ENCODE data around the gene HACD1.

DNA sequence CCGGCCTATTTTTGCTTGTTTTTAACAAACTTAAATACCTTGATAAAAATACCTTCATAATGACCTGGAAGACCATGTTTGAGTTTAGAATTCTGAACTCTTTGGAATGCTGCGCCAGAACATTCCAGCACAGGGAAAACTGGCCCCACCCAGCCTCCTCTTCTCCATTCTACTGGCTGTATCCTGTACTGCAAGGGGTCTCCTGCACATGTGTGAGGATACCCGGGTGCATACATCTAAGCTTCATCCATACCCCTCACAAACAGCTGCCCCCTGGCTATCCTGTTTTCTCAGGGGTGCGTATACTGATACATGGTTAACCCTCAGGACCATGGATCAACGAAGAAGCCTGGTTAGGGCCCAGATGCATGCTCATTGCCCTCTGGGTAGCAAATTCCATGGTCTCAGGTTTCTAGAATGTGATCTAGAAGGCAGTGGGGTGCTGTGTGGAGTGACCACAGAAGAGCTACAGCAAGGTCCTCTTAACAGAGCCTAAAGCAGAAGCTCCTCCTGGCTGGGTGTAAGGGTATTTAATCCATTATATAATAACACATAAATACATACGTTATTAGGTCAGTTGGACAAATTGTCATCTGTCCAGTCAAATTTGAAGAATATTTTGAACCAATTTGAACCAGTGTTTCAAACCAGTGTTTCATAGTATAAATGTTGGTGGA is 26.1 kb downstream of the HACD1 start:
- TF ChIP-seq, protein P1, sequence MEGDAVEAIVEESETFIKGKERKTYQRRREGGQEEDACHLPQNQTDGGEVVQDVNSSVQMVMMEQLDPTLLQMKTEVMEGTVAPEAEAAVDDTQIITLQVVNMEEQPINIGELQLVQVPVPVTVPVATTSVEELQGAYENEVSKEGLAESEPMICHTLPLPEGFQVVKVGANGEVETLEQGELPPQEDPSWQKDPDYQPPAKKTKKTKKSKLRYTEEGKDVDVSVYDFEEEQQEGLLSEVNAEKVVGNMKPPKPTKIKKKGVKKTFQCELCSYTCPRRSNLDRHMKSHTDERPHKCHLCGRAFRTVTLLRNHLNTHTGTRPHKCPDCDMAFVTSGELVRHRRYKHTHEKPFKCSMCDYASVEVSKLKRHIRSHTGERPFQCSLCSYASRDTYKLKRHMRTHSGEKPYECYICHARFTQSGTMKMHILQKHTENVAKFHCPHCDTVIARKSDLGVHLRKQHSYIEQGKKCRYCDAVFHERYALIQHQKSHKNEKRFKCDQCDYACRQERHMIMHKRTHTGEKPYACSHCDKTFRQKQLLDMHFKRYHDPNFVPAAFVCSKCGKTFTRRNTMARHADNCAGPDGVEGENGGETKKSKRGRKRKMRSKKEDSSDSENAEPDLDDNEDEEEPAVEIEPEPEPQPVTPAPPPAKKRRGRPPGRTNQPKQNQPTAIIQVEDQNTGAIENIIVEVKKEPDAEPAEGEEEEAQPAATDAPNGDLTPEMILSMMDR (IDR thresholded peaks at IDR 0.05; ENCODE audit: poor library complexity, severe bottlenecking): no peak
- TF ChIP-seq RAD21 (conservative IDR thresholded peaks at IDR 0.05) (no peak), EZH2 (IDR thresholded peaks at IDR 0.05; ENCODE audit: borderline replicate concordance, insufficient read depth, low read length, poor library complexity, severe bottlenecking) (no peak), SMC3 (conservative IDR thresholded peaks at IDR 0.05; ENCODE audit: poor library complexity) (no peak), POLR2AphosphoS5 (IDR thresholded peaks at IDR 0.05) (no peak), EP300 (conservative IDR thresholded peaks at IDR 0.05; ENCODE audit: poor library complexity, severe bottlenecking) (no peak), MXI1 (conservative IDR thresholded peaks at IDR 0.05; ENCODE audit: poor library complexity, severe bottlenecking) (no peak), TAF1 (IDR thresholded peaks at IDR 0.05; ENCODE audit: low read depth) (no peak)
- TF ChIP-seq, protein P2, sequence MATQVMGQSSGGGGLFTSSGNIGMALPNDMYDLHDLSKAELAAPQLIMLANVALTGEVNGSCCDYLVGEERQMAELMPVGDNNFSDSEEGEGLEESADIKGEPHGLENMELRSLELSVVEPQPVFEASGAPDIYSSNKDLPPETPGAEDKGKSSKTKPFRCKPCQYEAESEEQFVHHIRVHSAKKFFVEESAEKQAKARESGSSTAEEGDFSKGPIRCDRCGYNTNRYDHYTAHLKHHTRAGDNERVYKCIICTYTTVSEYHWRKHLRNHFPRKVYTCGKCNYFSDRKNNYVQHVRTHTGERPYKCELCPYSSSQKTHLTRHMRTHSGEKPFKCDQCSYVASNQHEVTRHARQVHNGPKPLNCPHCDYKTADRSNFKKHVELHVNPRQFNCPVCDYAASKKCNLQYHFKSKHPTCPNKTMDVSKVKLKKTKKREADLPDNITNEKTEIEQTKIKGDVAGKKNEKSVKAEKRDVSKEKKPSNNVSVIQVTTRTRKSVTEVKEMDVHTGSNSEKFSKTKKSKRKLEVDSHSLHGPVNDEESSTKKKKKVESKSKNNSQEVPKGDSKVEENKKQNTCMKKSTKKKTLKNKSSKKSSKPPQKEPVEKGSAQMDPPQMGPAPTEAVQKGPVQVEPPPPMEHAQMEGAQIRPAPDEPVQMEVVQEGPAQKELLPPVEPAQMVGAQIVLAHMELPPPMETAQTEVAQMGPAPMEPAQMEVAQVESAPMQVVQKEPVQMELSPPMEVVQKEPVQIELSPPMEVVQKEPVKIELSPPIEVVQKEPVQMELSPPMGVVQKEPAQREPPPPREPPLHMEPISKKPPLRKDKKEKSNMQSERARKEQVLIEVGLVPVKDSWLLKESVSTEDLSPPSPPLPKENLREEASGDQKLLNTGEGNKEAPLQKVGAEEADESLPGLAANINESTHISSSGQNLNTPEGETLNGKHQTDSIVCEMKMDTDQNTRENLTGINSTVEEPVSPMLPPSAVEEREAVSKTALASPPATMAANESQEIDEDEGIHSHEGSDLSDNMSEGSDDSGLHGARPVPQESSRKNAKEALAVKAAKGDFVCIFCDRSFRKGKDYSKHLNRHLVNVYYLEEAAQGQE (IDR thresholded peaks at IDR 0.05; ENCODE audit: borderline replicate concordance): no peak
